PC-9 (cell line): ENCODE measurements around the gene SERP1. TPM values are rescaled to one million over a fixed set of nuclear protein-coding genes. Genes with fewer than 3 reads are reported as not detected.

Experiments used
- BruUV-seq: library from RNA; stranded (reverse); fragments of 400-500 nt; replicated peaks from 2 replicates; lab custom pipeline; 2021; lab: Mats Ljungman, UMichigan
- CTCF ChIA-PET: fragments of 300-600 bp; sonication (Branson Sonifier 250); formaldehyde crosslinking; loops from one replicate; lab custom pipeline; 2022; ENCODE audit warnings: antibody characterized with exemption; lab: Charles Lee
- POLR2A ChIA-PET: fragments of 300-600 bp; sonication (Branson Sonifier 250); formaldehyde crosslinking; loops from one replicate; lab custom pipeline; 2022; ENCODE audit warnings: antibody characterized with exemption; ENCODE audit not compliant: unreplicated experiment; lab: Charles Lee
- DNase-seq, 2 experiments: peaks; one replicate each; pipeline versions ENCODE4 v3.0.0 to v3.0.0-alpha.2; 2015 to 2022; ENCODE audit warnings: mixed read lengths in 1 of 2
- H2AFZ ChIP-seq: fragments of 200-600 bp; sonication (generic); 2 replicates; pipeline ENCODE4 v1.8.1; 2017; ENCODE audit warnings: antibody characterized with exemption
- H3F3A ChIP-seq: fragments of 200-600 bp; sonication (generic); 2 replicates; pipeline ENCODE4 v1.8.1; 2017; ENCODE audit warnings: antibody characterized with exemption, mild to moderate bottlenecking, low read depth; ENCODE audit not compliant: insufficient read depth
- H3K27ac ChIP-seq: fragments of 200-600 bp; sonication (generic); 2 replicates; pipeline ENCODE4 v1.6.1; 2016; ENCODE audit warnings: mixed run types
- H3K27me3 ChIP-seq: fragments of 200-600 bp; sonication (generic); 2 replicates; pipeline ENCODE4 v1.6.1; 2016; ENCODE audit warnings: low read depth, mixed run types; ENCODE audit not compliant: insufficient read depth
- H3K36me3 ChIP-seq: fragments of 200-600 bp; sonication (generic); 2 replicates; pipeline ENCODE4 v1.6.1; 2016; ENCODE audit warnings: low read depth, mixed run types
- H3K4me1 ChIP-seq: fragments of 200-600 bp; sonication (generic); replicated peaks from 2 replicates; pipeline ENCODE4 v1.6.1; 2016; ENCODE audit warnings: mixed run types; ENCODE audit not compliant: insufficient read depth
- H3K4me2 ChIP-seq: fragments of 200-600 bp; sonication (generic); 2 replicates; pipeline ENCODE4 v1.6.1; 2017; ENCODE audit warnings: mixed run types
- H3K4me3 ChIP-seq: fragments of 200-600 bp; sonication (generic); 2 replicates; pipeline ENCODE4 v1.6.1; 2016; ENCODE audit warnings: mixed run types
- H3K79me2 ChIP-seq: fragments of 200-600 bp; sonication (generic); 2 replicates; pipeline ENCODE4 v1.6.1; 2017; ENCODE audit warnings: low read depth, mixed run types
- H3K9me2 ChIP-seq: fragments of 200-600 bp; sonication (generic); 2 replicates; pipeline ENCODE4 v1.8.1; 2017; ENCODE audit warnings: mild to moderate bottlenecking; ENCODE audit not compliant: insufficient read depth
- H3K9me3 ChIP-seq: fragments of 200-600 bp; sonication (generic); 2 replicates; pipeline ENCODE4 v1.8.1; 2016; ENCODE audit warnings: low read depth; ENCODE audit not compliant: insufficient read depth
- H4K20me1 ChIP-seq: fragments of 200-600 bp; sonication (generic); 2 replicates; pipeline ENCODE4 v1.8.1; 2017; ENCODE audit not compliant: insufficient read depth
- EZH2 ChIP-seq: fragments of 200-600 bp; sonication (generic); IDR thresholded peaks from 2 replicates; pipeline ENCODE4 v1.8.0; 2017; ENCODE audit warnings: antibody characterized with exemption, low read depth
- intact Hi-C: fragments of 100-400 bp; cut with micrococcal nuclease; formaldehyde crosslinking; loops from one replicate; pipeline ENCODE4 v1.10.0; 2022; ENCODE audit not compliant: unreplicated experiment
- total RNA-seq: library from RNA; stranded (reverse); gene quantifications from 2 replicates; pipeline ENCODE4 v1.2.3, GENCODE V29; 2021
- TF ChIP-seq, protein P1 (sequence below): fragments of 200-600 bp; sonication (generic); conservative IDR thresholded peaks from 2 replicates; pipeline ENCODE4 v1.6.1; 2017; ENCODE audit warnings: mixed run types, antibody characterized with exemption, mild to moderate bottlenecking, moderate library complexity

SERP1 gene
- total RNA-seq, 1 experiment from 2014 or later: 106 TPM

DNA sequence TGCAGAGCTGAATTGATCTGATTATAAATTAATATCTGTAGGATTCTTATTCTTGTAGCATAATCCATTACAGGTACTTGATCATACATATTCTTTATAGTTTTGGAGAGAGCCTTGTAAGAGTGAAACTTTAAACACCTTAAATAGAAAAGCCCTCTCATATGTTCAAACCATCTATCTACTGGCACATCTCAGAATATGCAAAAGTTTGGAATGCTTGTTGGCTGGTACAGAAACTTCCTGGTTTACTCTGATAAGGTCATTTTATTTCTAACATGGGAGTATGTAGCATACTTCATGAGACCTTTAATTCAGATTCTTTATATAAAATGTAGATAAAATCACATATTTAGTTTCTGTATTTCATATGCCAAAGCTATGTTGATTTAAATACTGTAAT lies 34.9 kb upstream of the SERP1 start:
- Histone ChIP-seq H3K27ac (no peak overlapping the region), H3K4me2 (no peak overlapping the region), H4K20me1 (peaks cover 10% of the 10 kb centered on the region; the same call in 1 of the 2 replicates), H3K4me1 (no peaks in the 10 kb centered on the region), H3K9me2 (no peaks in the 10 kb centered on the region), H3K27me3 (no peaks in the 10 kb centered on the region), H3K36me3 (peaks cover 33% of the 10 kb centered on the region), H3F3A (peaks cover 19% of the 10 kb centered on the region; the same call in 1 of the 2 replicates), H2AFZ (no peak overlapping the region), H3K9me3 (no peaks in the 10 kb centered on the region), H3K4me3 (no peak overlapping the region), H3K79me2 (peaks cover 9% of the 10 kb centered on the region)
- TF ChIP-seq, protein P1, sequence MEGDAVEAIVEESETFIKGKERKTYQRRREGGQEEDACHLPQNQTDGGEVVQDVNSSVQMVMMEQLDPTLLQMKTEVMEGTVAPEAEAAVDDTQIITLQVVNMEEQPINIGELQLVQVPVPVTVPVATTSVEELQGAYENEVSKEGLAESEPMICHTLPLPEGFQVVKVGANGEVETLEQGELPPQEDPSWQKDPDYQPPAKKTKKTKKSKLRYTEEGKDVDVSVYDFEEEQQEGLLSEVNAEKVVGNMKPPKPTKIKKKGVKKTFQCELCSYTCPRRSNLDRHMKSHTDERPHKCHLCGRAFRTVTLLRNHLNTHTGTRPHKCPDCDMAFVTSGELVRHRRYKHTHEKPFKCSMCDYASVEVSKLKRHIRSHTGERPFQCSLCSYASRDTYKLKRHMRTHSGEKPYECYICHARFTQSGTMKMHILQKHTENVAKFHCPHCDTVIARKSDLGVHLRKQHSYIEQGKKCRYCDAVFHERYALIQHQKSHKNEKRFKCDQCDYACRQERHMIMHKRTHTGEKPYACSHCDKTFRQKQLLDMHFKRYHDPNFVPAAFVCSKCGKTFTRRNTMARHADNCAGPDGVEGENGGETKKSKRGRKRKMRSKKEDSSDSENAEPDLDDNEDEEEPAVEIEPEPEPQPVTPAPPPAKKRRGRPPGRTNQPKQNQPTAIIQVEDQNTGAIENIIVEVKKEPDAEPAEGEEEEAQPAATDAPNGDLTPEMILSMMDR: no peak
- no peak for TF ChIP-seq EZH2
- intact Hi-C loops: no loop called here
- DNase-seq: no peak
- no TSS peak for BruUV-seq
- POLR2A ChIA-PET: no interaction called here
- CTCF ChIA-PET: no interaction called here

DNA sequence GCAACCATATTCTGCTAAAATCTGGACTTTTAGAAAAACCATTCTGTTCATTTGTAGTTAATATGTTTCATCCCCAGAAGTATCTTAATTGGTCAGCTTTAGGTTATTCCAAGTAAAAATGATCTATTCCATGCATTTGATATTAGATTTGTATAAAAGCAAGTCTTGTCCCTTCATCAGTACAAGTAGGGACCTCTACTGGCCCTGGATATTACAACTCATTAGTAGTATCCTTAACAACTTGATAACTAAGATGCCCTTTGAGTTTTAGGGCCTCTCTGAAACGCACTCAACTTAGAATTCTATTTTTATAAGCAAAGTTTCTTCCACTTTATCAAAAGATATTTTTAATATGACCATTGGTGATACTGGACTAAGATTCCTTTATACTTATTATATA lies 31.6 kb upstream of the SERP1 start:
- Histone ChIP-seq H3K79me2 (peaks cover 9% of the 10 kb centered on the region), H3K4me1 (no peaks in the 10 kb centered on the region), H3K9me2 (no peaks in the 10 kb centered on the region), H3K27ac (no peak overlapping the region), H3K4me3 (no peak overlapping the region), H3K9me3 (no peaks in the 10 kb centered on the region), H3K27me3 (no peaks in the 10 kb centered on the region), H3K36me3 (peaks cover 28% of the 10 kb centered on the region), H2AFZ (no peak overlapping the region), H3K4me2 (no peak overlapping the region), H4K20me1 (peaks cover 8% of the 10 kb centered on the region), H3F3A (peaks cover 25% of the 10 kb centered on the region; the same call in 1 of the 2 replicates)
- intact Hi-C loops: no loop called here
- DNase-seq: no peak
- TF ChIP-seq, protein P1: no peak; the same call in 1 of the 2 replicates
- no peak for TF ChIP-seq EZH2
- no TSS peak for BruUV-seq
- POLR2A ChIA-PET: interaction anchor here (0.6 kb wide), 1 partner anchor 35 kb away, joined by 10 read pairs; no protein-coding TSS in a partner anchor
- CTCF ChIA-PET: no interaction called here

DNA sequence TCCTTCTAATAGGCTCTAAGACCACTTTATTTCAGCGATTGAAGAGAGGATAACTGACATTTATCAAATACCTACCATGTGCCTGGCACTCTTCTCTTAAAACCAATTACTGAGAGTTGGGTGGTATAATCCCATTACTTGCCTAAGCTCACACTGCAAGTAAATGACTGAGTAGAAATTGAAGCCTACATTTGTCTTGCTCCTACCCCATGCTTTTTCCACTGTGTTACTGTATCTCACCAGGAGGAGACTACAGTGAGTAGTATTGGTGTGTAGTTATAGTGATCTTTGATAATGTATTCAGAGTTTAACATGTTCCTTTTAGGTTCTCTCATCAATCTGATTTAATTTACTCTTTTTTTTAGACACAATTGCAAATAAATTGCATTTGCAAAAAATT lies 21.0 kb upstream of the SERP1 start:
- BruUV-seq: no TSS peak

More for the DNA sequence above, 21.0 kb upstream of the SERP1 start:
- no peak overlapping the region for H3K4me3 ChIP-seq
- ChIA-PET CTCF (interaction anchor here (0.6 kb wide), 1 partner anchor 660 kb away, joined by 3 read pairs; no protein-coding TSS in a partner anchor), POLR2A (interaction anchor here (0.6 kb wide), 1 partner anchor 35 kb away, joined by 6 read pairs; no protein-coding TSS in a partner anchor)
- no peak overlapping the region for H3K4me2 ChIP-seq
- no peaks in the 10 kb centered on the region for H3K4me1 ChIP-seq
- no peaks in the 10 kb centered on the region; the same call in 1 of the 2 replicates for H4K20me1 ChIP-seq
- intact Hi-C loops: no loop called here
- no peaks in the 10 kb centered on the region for H3F3A ChIP-seq
- H3K9me2 ChIP-seq: no peaks in the 10 kb centered on the region
- no peaks in the 10 kb centered on the region for H3K9me3 ChIP-seq
- TF ChIP-seq EZH2: no peak
- TF ChIP-seq, protein P1: no peak
- H2AFZ ChIP-seq: no peak overlapping the region
- H3K36me3 ChIP-seq: peaks cover 50% of the 10 kb centered on the region
- H3K27me3 ChIP-seq: no peaks in the 10 kb centered on the region
- no peak for DNase-seq
- H3K79me2 ChIP-seq: no peaks in the 10 kb centered on the region
- H3K27ac ChIP-seq: no peak overlapping the region
